Endothelial cell of umbilical vein (primary cell): ENCODE measurements around the gene PFKFB3.

Source experiments
- EZH2 ChIP-seq: IDR thresholded peaks from 2 replicates; pipeline ENCODE4 v1.6.1; 2012; ENCODE audit warnings: borderline replicate concordance, low read depth, mild to moderate bottlenecking, moderate library complexity, low read length, inconsistent platforms; ENCODE audit not compliant: severe bottlenecking
- JUN ChIP-seq: IDR thresholded peaks from 2 replicates; pipeline ENCODE4 v1.6.1; 2011; ENCODE audit warnings: borderline replicate concordance, low read depth; ENCODE audit not compliant: insufficient read length, insufficient read depth
- TF ChIP-seq, protein P1 (sequence below), 2 donors: IDR thresholded peaks; 1 replicate in 1 of 2; 2 replicates in 1 of 2; pipeline ENCODE4 v1.5.1; 2011; ENCODE audit warnings: low read length in 2 of 2, mild to moderate bottlenecking in 2 of 2, moderate library complexity in 2 of 2, control low read depth in 1 of 2, inconsistent platforms in 1 of 2, low read depth in 1 of 2; ENCODE audit not compliant: insufficient read depth in 1 of 2; ENCODE audit errors: extremely low read depth in 1 of 2

GRCh38 chr10:6269432-6269831 lies 66.7 kb downstream of the PFKFB3 start:
- TF ChIP-seq, protein P1, sequence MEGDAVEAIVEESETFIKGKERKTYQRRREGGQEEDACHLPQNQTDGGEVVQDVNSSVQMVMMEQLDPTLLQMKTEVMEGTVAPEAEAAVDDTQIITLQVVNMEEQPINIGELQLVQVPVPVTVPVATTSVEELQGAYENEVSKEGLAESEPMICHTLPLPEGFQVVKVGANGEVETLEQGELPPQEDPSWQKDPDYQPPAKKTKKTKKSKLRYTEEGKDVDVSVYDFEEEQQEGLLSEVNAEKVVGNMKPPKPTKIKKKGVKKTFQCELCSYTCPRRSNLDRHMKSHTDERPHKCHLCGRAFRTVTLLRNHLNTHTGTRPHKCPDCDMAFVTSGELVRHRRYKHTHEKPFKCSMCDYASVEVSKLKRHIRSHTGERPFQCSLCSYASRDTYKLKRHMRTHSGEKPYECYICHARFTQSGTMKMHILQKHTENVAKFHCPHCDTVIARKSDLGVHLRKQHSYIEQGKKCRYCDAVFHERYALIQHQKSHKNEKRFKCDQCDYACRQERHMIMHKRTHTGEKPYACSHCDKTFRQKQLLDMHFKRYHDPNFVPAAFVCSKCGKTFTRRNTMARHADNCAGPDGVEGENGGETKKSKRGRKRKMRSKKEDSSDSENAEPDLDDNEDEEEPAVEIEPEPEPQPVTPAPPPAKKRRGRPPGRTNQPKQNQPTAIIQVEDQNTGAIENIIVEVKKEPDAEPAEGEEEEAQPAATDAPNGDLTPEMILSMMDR (IDR thresholded peaks at IDR 0.05; ENCODE audit: extremely low read depth in 1 of 2, insufficient read depth in 1 of 2, low read depth in 1 of 2, low read length in 2 of 2) = no peak
- no peak for TF ChIP-seq EZH2
- no peak for TF ChIP-seq JUN
